ENCODE results near the gene ARNT2. TPM values are rescaled to one million over a fixed set of nuclear protein-coding genes. Genes with fewer than 3 reads are reported as not detected.

Gene ARNT2
- polyA plus RNA-seq, 2 of the 4 experiments (the other 2 are of a cell fraction): 8.9 to 17.0 TPM

DNA sequence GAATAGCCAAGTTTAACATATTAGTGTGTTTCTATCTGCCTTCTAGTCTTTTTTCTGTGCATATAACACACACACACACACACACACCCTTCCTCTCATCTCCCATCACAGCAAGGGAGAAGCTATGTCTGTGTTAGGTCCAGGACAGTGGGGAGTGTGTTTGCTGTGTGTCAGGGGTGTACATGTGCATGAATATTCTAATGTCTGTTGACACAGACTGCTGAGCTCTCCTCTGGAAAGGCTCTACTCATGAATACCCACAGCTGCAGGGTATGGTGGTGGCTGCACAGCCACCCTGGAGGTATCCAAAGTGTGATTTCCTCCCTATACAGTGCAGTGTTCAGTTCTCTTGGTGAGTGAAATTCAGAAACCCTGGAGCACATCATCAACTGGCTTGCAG lies 42.9 kb downstream of the ARNT2 start:
- Histone ChIP-seq H3K27ac (no peak overlapping the region), H3K4me2 (no peak overlapping the region), H3K4me3 (no peak overlapping the region), H3K4me1 (no peaks in the 10 kb centered on the region), H3K9me3 (no peaks in the 10 kb centered on the region)
- ATAC-seq: peak; percentile 18 to 30; a peak in 2 of 6 replicates
- ChIA-PET CTCF (interaction anchor here (1.0 to 12.3 kb wide), 6 partner anchors 9 to 523 kb away, joined by 3 to 228 read pairs (median 6); partner anchors contain the start of gene CEMIP), POLR2A (no interaction called here)
- TF ChIP-seq HDAC2 (IDR thresholded peaks at IDR 0.05): no peak
- TF ChIP-seq KDM5A (IDR thresholded peaks at IDR 0.05): no peak
- TF ChIP-seq CBX8 (IDR thresholded peaks at IDR 0.05): no peak
- TF ChIP-seq ZSCAN20 (CRISPR knock-in tag; IDR thresholded peaks at IDR 0.05): no peak
- TF ChIP-seq MAZ (IDR thresholded peaks at IDR 0.05; ENCODE audit: borderline replicate concordance, low read depth, low read length): no peak
- no peak for TF ChIP-seq ESRRA (IDR thresholded peaks at IDR 0.05; ENCODE audit: borderline replicate concordance, low read length)
- TF ChIP-seq EP300 (IDR thresholded peaks at IDR 0.05): no peak
- TF ChIP-seq BCL3 (IDR thresholded peaks at IDR 0.05): no peak
- no peak for TF ChIP-seq NR3C1 (IDR thresholded peaks at IDR 0.05)
- TF ChIP-seq MAFK (IDR thresholded peaks at IDR 0.05; ENCODE audit: partially characterized antibody): no peak
- TF ChIP-seq ATOH8 (CRISPR knock-in tag; IDR thresholded peaks at IDR 0.05; ENCODE audit: low read depth): no peak
- TF ChIP-seq EHF (CRISPR knock-in tag; IDR thresholded peaks at IDR 0.05): no peak
- no peak for TF ChIP-seq PHF8 (IDR thresholded peaks at IDR 0.05; ENCODE audit: borderline replicate concordance, low read depth)
- no peak for TF ChIP-seq BHLHE40 (IDR thresholded peaks at IDR 0.05; ENCODE audit: low read depth, low read length)
- TF ChIP-seq, protein P1, sequence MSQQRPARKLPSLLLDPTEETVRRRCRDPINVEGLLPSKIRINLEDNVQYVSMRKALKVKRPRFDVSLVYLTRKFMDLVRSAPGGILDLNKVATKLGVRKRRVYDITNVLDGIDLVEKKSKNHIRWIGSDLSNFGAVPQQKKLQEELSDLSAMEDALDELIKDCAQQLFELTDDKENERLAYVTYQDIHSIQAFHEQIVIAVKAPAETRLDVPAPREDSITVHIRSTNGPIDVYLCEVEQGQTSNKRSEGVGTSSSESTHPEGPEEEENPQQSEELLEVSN (IDR thresholded peaks at IDR 0.05; ENCODE audit: borderline replicate concordance, low read depth): no peak
- TF ChIP-seq CBX2 (IDR thresholded peaks at IDR 0.05; ENCODE audit: borderline replicate concordance, low read depth): no peak
- TF ChIP-seq CHD4 (IDR thresholded peaks at IDR 0.05; ENCODE audit: borderline replicate concordance): no peak
- no peak for TF ChIP-seq RAD21 (conservative IDR thresholded peaks at IDR 0.05 in 1 of 2, IDR thresholded peaks at IDR 0.05 in 1 of 2)
- no peak for TF ChIP-seq MYC (IDR thresholded peaks at IDR 0.05; ENCODE audit: borderline replicate concordance, low read length)
- TF ChIP-seq FOSL2 (IDR thresholded peaks at IDR 0.05): no peak
- no peak for TF ChIP-seq FOSL2 (CRISPR knock-in tag; IDR thresholded peaks at IDR 0.05)
- DNase-seq (ENCODE audit: low read depth in 1 of 2, low spot score in 1 of 2): no peak
- FAIRE-seq: no peak

DNA sequence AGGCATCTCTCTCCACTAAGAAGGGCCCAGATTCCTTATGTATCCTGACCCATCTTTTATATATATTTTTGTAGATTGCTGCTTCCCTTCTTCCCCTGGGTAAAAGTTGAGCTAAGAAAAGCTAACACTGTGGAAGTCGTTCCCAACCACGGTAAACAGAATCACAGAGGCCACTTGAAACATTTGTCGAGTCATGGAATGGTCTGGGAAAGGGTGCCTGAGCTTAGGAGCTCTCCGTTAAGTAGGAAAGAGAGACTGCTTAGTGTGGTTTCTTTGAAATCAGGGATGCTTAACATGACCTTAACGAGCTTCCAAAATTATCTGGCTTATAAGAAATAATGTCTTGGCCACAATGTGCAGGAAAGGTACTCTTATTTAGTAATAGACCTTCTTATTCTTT lies 45.6 kb downstream of the ARNT2 start:
- Histone ChIP-seq H3K27ac (no peak overlapping the region), H3K4me3 (no peak overlapping the region), H3K4me1 (no peaks in the 10 kb centered on the region), H3K9me3 (no peaks in the 10 kb centered on the region), H3K4me2 (no peak overlapping the region)
- POLR2A ChIA-PET: no interaction called here
- DNase-seq (ENCODE audit: low read depth in 1 of 2, low spot score in 1 of 2): no peak
- 74% methylated on average over 5 of the region's 5 CpGs for WGBS (ENCODE audit: missing lambda C conversion rate)
- CTCF ChIA-PET: interaction anchor here (0.6 to 12.3 kb wide), 12 partner anchors 10 to 658 kb away, joined by 3 to 228 read pairs (median 4); partner anchors contain the start of gene CEMIP
- no peak for ATAC-seq
- TF ChIP-seq ZFP36 (IDR thresholded peaks at IDR 0.05; ENCODE audit: borderline replicate concordance, partially characterized antibody) (no peak), HOXB5 (CRISPR knock-in tag; IDR thresholded peaks at IDR 0.05) (no peak), CBX2 (IDR thresholded peaks at IDR 0.05; ENCODE audit: borderline replicate concordance, low read depth) (no peak), RNF2 (IDR thresholded peaks at IDR 0.05; ENCODE audit: borderline replicate concordance, low read depth) (no peak), EHF (CRISPR knock-in tag; IDR thresholded peaks at IDR 0.05) (no peak), FOXS1 (CRISPR knock-in tag; IDR thresholded peaks at IDR 0.05) (no peak), EHMT2 (IDR thresholded peaks at IDR 0.05; ENCODE audit: low read depth) (no peak), JUNB (IDR thresholded peaks at IDR 0.05) (no peak), CBX8 (IDR thresholded peaks at IDR 0.05) (no peak), JUN (IDR thresholded peaks at IDR 0.05) (no peak), GATA3 (IDR thresholded peaks at IDR 0.05; ENCODE audit: borderline replicate concordance) (no peak), HES2 (IDR thresholded peaks at IDR 0.05) (no peak), CHD2 (IDR thresholded peaks at IDR 0.05; ENCODE audit: low read length, partially characterized antibody) (no peak), NFE2L2 (conservative IDR thresholded peaks at IDR 0.05; ENCODE audit: low read length) (no peak), ZNF302 (CRISPR knock-in tag; IDR thresholded peaks at IDR 0.05) (no peak), RFX5 (IDR thresholded peaks at IDR 0.05) (no peak), HDAC2 (IDR thresholded peaks at IDR 0.05) (no peak)
- TF ChIP-seq, protein P2, sequence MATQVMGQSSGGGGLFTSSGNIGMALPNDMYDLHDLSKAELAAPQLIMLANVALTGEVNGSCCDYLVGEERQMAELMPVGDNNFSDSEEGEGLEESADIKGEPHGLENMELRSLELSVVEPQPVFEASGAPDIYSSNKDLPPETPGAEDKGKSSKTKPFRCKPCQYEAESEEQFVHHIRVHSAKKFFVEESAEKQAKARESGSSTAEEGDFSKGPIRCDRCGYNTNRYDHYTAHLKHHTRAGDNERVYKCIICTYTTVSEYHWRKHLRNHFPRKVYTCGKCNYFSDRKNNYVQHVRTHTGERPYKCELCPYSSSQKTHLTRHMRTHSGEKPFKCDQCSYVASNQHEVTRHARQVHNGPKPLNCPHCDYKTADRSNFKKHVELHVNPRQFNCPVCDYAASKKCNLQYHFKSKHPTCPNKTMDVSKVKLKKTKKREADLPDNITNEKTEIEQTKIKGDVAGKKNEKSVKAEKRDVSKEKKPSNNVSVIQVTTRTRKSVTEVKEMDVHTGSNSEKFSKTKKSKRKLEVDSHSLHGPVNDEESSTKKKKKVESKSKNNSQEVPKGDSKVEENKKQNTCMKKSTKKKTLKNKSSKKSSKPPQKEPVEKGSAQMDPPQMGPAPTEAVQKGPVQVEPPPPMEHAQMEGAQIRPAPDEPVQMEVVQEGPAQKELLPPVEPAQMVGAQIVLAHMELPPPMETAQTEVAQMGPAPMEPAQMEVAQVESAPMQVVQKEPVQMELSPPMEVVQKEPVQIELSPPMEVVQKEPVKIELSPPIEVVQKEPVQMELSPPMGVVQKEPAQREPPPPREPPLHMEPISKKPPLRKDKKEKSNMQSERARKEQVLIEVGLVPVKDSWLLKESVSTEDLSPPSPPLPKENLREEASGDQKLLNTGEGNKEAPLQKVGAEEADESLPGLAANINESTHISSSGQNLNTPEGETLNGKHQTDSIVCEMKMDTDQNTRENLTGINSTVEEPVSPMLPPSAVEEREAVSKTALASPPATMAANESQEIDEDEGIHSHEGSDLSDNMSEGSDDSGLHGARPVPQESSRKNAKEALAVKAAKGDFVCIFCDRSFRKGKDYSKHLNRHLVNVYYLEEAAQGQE (IDR thresholded peaks at IDR 0.05): no peak
- FAIRE-seq: no peak

Measured in A549 (cell line).